Stimulated activated CD8-positive, alpha-beta memory T cell treated with anti-CD3 and anti-CD28 coated beads, Interleukin-15, amount 100 ng/mL, for 48 hours (primary cell): Measurements from ENCODE around the gene HSD17B13.

Source experiments
- DNase-seq, 2 donors: peaks; one replicate each; pipeline ENCODE4 v3.0.0-alpha.2; 2020; ENCODE audit warnings: low read depth in 2 of 2

Gene HSD17B13

GRCh38 chr4:87266986-87267385, 55.7 kb downstream of the HSD17B13 start:
- DNase-seq, result no peak

- DNase-seq, result no peak
Observed at GRCh38 chr4:87262886-87263285, 59.8 kb downstream of the HSD17B13 start.

- no peak for DNase-seq
Observed at GRCh38 chr4:87260477-87260876, 62.2 kb downstream of the HSD17B13 start.

GRCh38 chr4:87258677-87259076, 64.0 kb downstream of the HSD17B13 start:
- no peak for DNase-seq

GRCh38 chr4:87257523-87257922, 65.2 kb downstream of the HSD17B13 start:
- DNase-seq, result no peak

- DNase-seq, result no peak
Observed at GRCh38 chr4:87255755-87256154, 66.9 kb downstream of the HSD17B13 start.
